ENCODE measurements around the gene PRSS35.

The PRSS35 gene

GRCh38 chr6:83511901-83512681 is at the start of gene PRSS35:
Gene PRSS35, plus strand, starts transcription at chr6:83512534. Its CDS starts 10,908 bp downstream, at chr6:83523442.
- H3K27me3 ChIP-seq (ENCODE audit: control insufficient read depth in 5 of 5, insufficient read depth in 4 of 5, low read length in 5 of 5): no peaks in the 10 kb centered on the region
- peak within 1 kb of the TSS; percentile 51 to 76 (median 62) for H3K4me3 ChIP-seq (ENCODE audit: low read depth in 1 of 5, low read length in 5 of 5)
- H3K36me3 ChIP-seq (ENCODE audit: control insufficient read depth in 5 of 5, insufficient read depth in 5 of 5, low read length in 5 of 5): no peaks in the 10 kb centered on the region
- no peak within 1 kb of the TSS for H3K27ac ChIP-seq (ENCODE audit: low read depth, low read length)
- H3K9ac ChIP-seq (ENCODE audit: low read length in 5 of 5): peak within 1 kb of the TSS in 3 of 5 donors; percentile 20 to 40 (median 22)
- no peaks in the 10 kb centered on the region for H3K9me3 ChIP-seq (ENCODE audit: control insufficient read depth in 5 of 5, low read length in 5 of 5)
- peaks cover 0 to 14% (median 10%) of the 10 kb centered on the region in 5 donors for H3K4me1 ChIP-seq (ENCODE audit: control insufficient read depth in 5 of 5, insufficient read depth in 5 of 5, low read length in 5 of 5)

- Histone ChIP-seq H3K27ac (ENCODE audit: low read depth, low read length) (no peak overlapping the region), H3K9ac (ENCODE audit: low read length in 5 of 5) (no peak overlapping the region), H3K4me3 (ENCODE audit: low read depth in 1 of 5, low read length in 5 of 5) (no peak overlapping the region), H3K4me1 (ENCODE audit: control insufficient read depth in 5 of 5, insufficient read depth in 5 of 5, low read length in 5 of 5) (peaks cover 0 to 21% (median 0%) of the 10 kb centered on the region in 5 donors), H3K36me3 (ENCODE audit: control insufficient read depth in 5 of 5, insufficient read depth in 5 of 5, low read length in 5 of 5) (no peaks in the 10 kb centered on the region), H3K27me3 (ENCODE audit: control insufficient read depth in 5 of 5, insufficient read depth in 4 of 5, low read length in 5 of 5) (no peaks in the 10 kb centered on the region), H3K9me3 (ENCODE audit: control insufficient read depth in 5 of 5, low read length in 5 of 5) (no peaks in the 10 kb centered on the region)
Observed at GRCh38 chr6:83463886-83464285, 48.4 kb upstream of the PRSS35 start.

GRCh38 chr6:83464381-83465140 is 47.8 kb upstream of the PRSS35 start:
- Histone ChIP-seq H3K4me1 (ENCODE audit: control insufficient read depth in 5 of 5, insufficient read depth in 5 of 5, low read length in 5 of 5) (peaks cover 0 to 21% (median 0%) of the 10 kb centered on the region in 5 donors), H3K36me3 (ENCODE audit: control insufficient read depth in 5 of 5, insufficient read depth in 5 of 5, low read length in 5 of 5) (no peaks in the 10 kb centered on the region), H3K9ac (ENCODE audit: low read length in 5 of 5) (no peak overlapping the region), H3K27me3 (ENCODE audit: control insufficient read depth in 5 of 5, insufficient read depth in 4 of 5, low read length in 5 of 5) (no peaks in the 10 kb centered on the region), H3K4me3 (ENCODE audit: low read depth in 1 of 5, low read length in 5 of 5) (no peak overlapping the region), H3K27ac (ENCODE audit: low read depth, low read length) (no peak overlapping the region), H3K9me3 (ENCODE audit: control insufficient read depth in 5 of 5, low read length in 5 of 5) (no peaks in the 10 kb centered on the region)

GRCh38 chr6:83466328-83466727 is 46.0 kb upstream of the PRSS35 start:
- Histone ChIP-seq H3K4me1 (ENCODE audit: control insufficient read depth in 5 of 5, insufficient read depth in 5 of 5, low read length in 5 of 5) (peaks cover 0 to 21% (median 0%) of the 10 kb centered on the region in 5 donors), H3K36me3 (ENCODE audit: control insufficient read depth in 5 of 5, insufficient read depth in 5 of 5, low read length in 5 of 5) (no peaks in the 10 kb centered on the region), H3K9me3 (ENCODE audit: control insufficient read depth in 5 of 5, low read length in 5 of 5) (no peaks in the 10 kb centered on the region), H3K27me3 (ENCODE audit: control insufficient read depth in 5 of 5, insufficient read depth in 4 of 5, low read length in 5 of 5) (no peaks in the 10 kb centered on the region), H3K4me3 (ENCODE audit: low read depth in 1 of 5, low read length in 5 of 5) (no peak overlapping the region), H3K9ac (ENCODE audit: low read length in 5 of 5) (no peak overlapping the region), H3K27ac (ENCODE audit: low read depth, low read length) (no peak overlapping the region)

- Histone ChIP-seq H3K4me3 (ENCODE audit: low read depth in 1 of 5, low read length in 5 of 5) (no peak overlapping the region), H3K4me1 (ENCODE audit: control insufficient read depth in 5 of 5, insufficient read depth in 5 of 5, low read length in 5 of 5) (peaks cover 0 to 21% (median 0%) of the 10 kb centered on the region in 5 donors), H3K36me3 (ENCODE audit: control insufficient read depth in 5 of 5, insufficient read depth in 5 of 5, low read length in 5 of 5) (no peaks in the 10 kb centered on the region), H3K27me3 (ENCODE audit: control insufficient read depth in 5 of 5, insufficient read depth in 4 of 5, low read length in 5 of 5) (no peaks in the 10 kb centered on the region), H3K27ac (ENCODE audit: low read depth, low read length) (no peak overlapping the region), H3K9me3 (ENCODE audit: control insufficient read depth in 5 of 5, low read length in 5 of 5) (no peaks in the 10 kb centered on the region), H3K9ac (ENCODE audit: low read length in 5 of 5) (no peak overlapping the region)
Observed at GRCh38 chr6:83467620-83468036, 44.7 kb upstream of the PRSS35 start.

GRCh38 chr6:83470001-83470400 is 42.3 kb upstream of the PRSS35 start:
- Histone ChIP-seq H3K4me1 (ENCODE audit: control insufficient read depth in 5 of 5, insufficient read depth in 5 of 5, low read length in 5 of 5) (peaks cover 3 to 21% (median 14%) of the 10 kb centered on the region in 5 donors), H3K9me3 (ENCODE audit: control insufficient read depth in 5 of 5, low read length in 5 of 5) (no peaks in the 10 kb centered on the region), H3K4me3 (ENCODE audit: low read depth in 1 of 5, low read length in 5 of 5) (no peak overlapping the region), H3K36me3 (ENCODE audit: control insufficient read depth in 5 of 5, insufficient read depth in 5 of 5, low read length in 5 of 5) (no peaks in the 10 kb centered on the region), H3K27ac (ENCODE audit: low read depth, low read length) (no peak overlapping the region), H3K9ac (ENCODE audit: low read length in 5 of 5) (no peak overlapping the region), H3K27me3 (ENCODE audit: control insufficient read depth in 5 of 5, insufficient read depth in 4 of 5, low read length in 5 of 5) (no peaks in the 10 kb centered on the region)

GRCh38 chr6:83470587-83470986 is 41.7 kb upstream of the PRSS35 start:
- no peaks in the 10 kb centered on the region for H3K36me3 ChIP-seq (ENCODE audit: control insufficient read depth in 5 of 5, insufficient read depth in 5 of 5, low read length in 5 of 5)
- H3K27ac ChIP-seq (ENCODE audit: low read depth, low read length): no peak overlapping the region
- H3K9ac ChIP-seq (ENCODE audit: low read length in 5 of 5): no peak overlapping the region
- H3K4me3 ChIP-seq (ENCODE audit: low read depth in 1 of 5, low read length in 5 of 5): no peak overlapping the region
- peaks cover 3 to 21% (median 14%) of the 10 kb centered on the region in 5 donors for H3K4me1 ChIP-seq (ENCODE audit: control insufficient read depth in 5 of 5, insufficient read depth in 5 of 5, low read length in 5 of 5)
- H3K9me3 ChIP-seq (ENCODE audit: control insufficient read depth in 5 of 5, low read length in 5 of 5): no peaks in the 10 kb centered on the region
- H3K27me3 ChIP-seq (ENCODE audit: control insufficient read depth in 5 of 5, insufficient read depth in 4 of 5, low read length in 5 of 5): no peaks in the 10 kb centered on the region

GRCh38 chr6:83472767-83473166 is 39.6 kb upstream of the PRSS35 start:
- H3K4me1 ChIP-seq (ENCODE audit: control insufficient read depth in 5 of 5, insufficient read depth in 5 of 5, low read length in 5 of 5): peaks cover 3 to 19% (median 8%) of the 10 kb centered on the region in 5 donors
- H3K36me3 ChIP-seq (ENCODE audit: control insufficient read depth in 5 of 5, insufficient read depth in 5 of 5, low read length in 5 of 5): no peaks in the 10 kb centered on the region
- H3K4me3 ChIP-seq (ENCODE audit: low read depth in 1 of 5, low read length in 5 of 5): no peak overlapping the region
- H3K9me3 ChIP-seq (ENCODE audit: control insufficient read depth in 5 of 5, low read length in 5 of 5): no peaks in the 10 kb centered on the region
- H3K27ac ChIP-seq (ENCODE audit: low read depth, low read length): no peak overlapping the region
- no peak overlapping the region for H3K9ac ChIP-seq (ENCODE audit: low read length in 5 of 5)
- no peaks in the 10 kb centered on the region for H3K27me3 ChIP-seq (ENCODE audit: control insufficient read depth in 5 of 5, insufficient read depth in 4 of 5, low read length in 5 of 5)

- H3K27me3 ChIP-seq (ENCODE audit: control insufficient read depth in 5 of 5, insufficient read depth in 4 of 5, low read length in 5 of 5): no peaks in the 10 kb centered on the region
- peaks cover 3 to 19% (median 8%) of the 10 kb centered on the region in 5 donors for H3K4me1 ChIP-seq (ENCODE audit: control insufficient read depth in 5 of 5, insufficient read depth in 5 of 5, low read length in 5 of 5)
- peak overlapping the region in 2 of 5 donors; percentile 16 to 37 for H3K4me3 ChIP-seq (ENCODE audit: low read depth in 1 of 5, low read length in 5 of 5)
- no peak overlapping the region for H3K9ac ChIP-seq (ENCODE audit: low read length in 5 of 5)
- H3K36me3 ChIP-seq (ENCODE audit: control insufficient read depth in 5 of 5, insufficient read depth in 5 of 5, low read length in 5 of 5): no peaks in the 10 kb centered on the region
- no peaks in the 10 kb centered on the region for H3K9me3 ChIP-seq (ENCODE audit: control insufficient read depth in 5 of 5, low read length in 5 of 5)
- peak overlapping the region; percentile 33 for H3K27ac ChIP-seq (ENCODE audit: low read depth, low read length)
Observed at GRCh38 chr6:83474309-83474708, 38.0 kb upstream of the PRSS35 start.

GRCh38 chr6:83476971-83477370 is 35.4 kb upstream of the PRSS35 start:
- H3K4me1 ChIP-seq (ENCODE audit: control insufficient read depth in 5 of 5, insufficient read depth in 5 of 5, low read length in 5 of 5): peaks cover 3 to 25% (median 8%) of the 10 kb centered on the region in 5 donors
- H3K36me3 ChIP-seq (ENCODE audit: control insufficient read depth in 5 of 5, insufficient read depth in 5 of 5, low read length in 5 of 5): no peaks in the 10 kb centered on the region
- no peak overlapping the region for H3K4me3 ChIP-seq (ENCODE audit: low read depth in 1 of 5, low read length in 5 of 5)
- H3K9ac ChIP-seq (ENCODE audit: low read length in 5 of 5): no peak overlapping the region
- no peak overlapping the region for H3K27ac ChIP-seq (ENCODE audit: low read depth, low read length)
- no peaks in the 10 kb centered on the region for H3K9me3 ChIP-seq (ENCODE audit: control insufficient read depth in 5 of 5, low read length in 5 of 5)
- H3K27me3 ChIP-seq (ENCODE audit: control insufficient read depth in 5 of 5, insufficient read depth in 4 of 5, low read length in 5 of 5): no peaks in the 10 kb centered on the region

Data from subcutaneous abdominal adipose tissue (tissue), 5 donors.